GM21825 (cell line): ENCODE measurements around the gene FAM53B.
A peak's percentile ranks its signal among the peaks of the same experiment; 100 is the strongest.

ENCODE experiments used
- ATAC-seq: cut with Tn5 transposase; IDR thresholded peaks from one replicate; pipeline ENCODE4 v1.9.1; 2021; ENCODE audit warnings: mild to moderate bottlenecking, moderate library complexity; ENCODE audit not compliant: unreplicated experiment

FAM53B gene

GRCh38 chr10:124652200-124652599 is 92.0 kb downstream of the FAM53B start:
- no peak for ATAC-seq

GRCh38 chr10:124651402-124651891 is 92.7 kb downstream of the FAM53B start:
- ATAC-seq, result no peak

- no peak for ATAC-seq
Measured at GRCh38 chr10:124650820-124651401, 93.3 kb downstream of the FAM53B start.

- ATAC-seq, result no peak
Measured at GRCh38 chr10:124650263-124650662, 93.9 kb downstream of the FAM53B start.

- no peak for ATAC-seq
Measured at GRCh38 chr10:124649214-124649613, 95.0 kb downstream of the FAM53B start.

GRCh38 chr10:124648738-124649137 is 95.4 kb downstream of the FAM53B start:
- ATAC-seq, result no peak

- no peak for ATAC-seq
Measured at GRCh38 chr10:124648131-124648475, 96.1 kb downstream of the FAM53B start.

GRCh38 chr10:124647421-124648130 is 96.6 kb downstream of the FAM53B start:
- ATAC-seq, result peak; percentile 68

- ATAC-seq, result no peak
Measured at GRCh38 chr10:124646483-124647352, 97.5 kb downstream of the FAM53B start.

GRCh38 chr10:124645467-124646095 is 98.6 kb downstream of the FAM53B start:
- ATAC-seq, result no peak

- no peak for ATAC-seq
Measured at GRCh38 chr10:124644771-124645415, 99.3 kb downstream of the FAM53B start.

- no peak for ATAC-seq
Measured at GRCh38 chr10:124644236-124644635, 99.9 kb downstream of the FAM53B start.

GRCh38 chr10:124643330-124644009 is 100.7 kb downstream of the FAM53B start:
- ATAC-seq, result no peak

GRCh38 chr10:124642088-124642710 is 102.0 kb downstream of the FAM53B start:
- no peak for ATAC-seq

- ATAC-seq, result peak; percentile 41
Measured at GRCh38 chr10:124641282-124642087, 102.7 kb downstream of the FAM53B start.

- ATAC-seq, result peak; percentile 44
Measured at GRCh38 chr10:124640538-124641231, 103.5 kb downstream of the FAM53B start.

- ATAC-seq, result no peak
Measured at GRCh38 chr10:124640056-124640455, 104.1 kb downstream of the FAM53B start.

GRCh38 chr10:124639646-124640045 is 104.5 kb downstream of the FAM53B start:
- ATAC-seq, result no peak
